Smooth muscle cell (in vitro differentiated cells): ENCODE data around the gene MYCBP2. TPM values are rescaled to one million over a fixed set of nuclear protein-coding genes. Genes with fewer than 3 reads are reported as not detected.
A peak's percentile ranks its signal among the peaks of the same experiment; 100 is the strongest.
"Not testable (repeated sequence)": the region's sequence is repeated elsewhere in the genome, so short reads cannot be mapped to it uniquely, and the experiment has no call there.

ENCODE experiments used
- DNase-seq: peaks from one replicate; lab custom pipeline; 2025; ENCODE audit not compliant: unreplicated experiment; lab: John Stamatoyannopoulos, UW
- H2AFZ ChIP-seq: fragments of 200-600 bp; sonication (generic); 2 replicates; pipeline ENCODE4 v1.6.0; 2016; ENCODE audit warnings: antibody characterized with exemption, low read depth, mild to moderate bottlenecking
- H3F3A ChIP-seq: fragments of 200-600 bp; sonication (generic); 2 replicates; pipeline ENCODE4 v1.6.0; 2017; ENCODE audit warnings: antibody characterized with exemption, low read depth
- H3K27ac ChIP-seq: fragments of 200-600 bp; sonication (generic); 2 replicates; pipeline ENCODE4 v1.5.1; 2016; ENCODE audit warnings: low read depth, mild to moderate bottlenecking
- H3K27me3 ChIP-seq: fragments of 200-600 bp; sonication (generic); 2 replicates; pipeline ENCODE4 v1.6.1; 2016; ENCODE audit warnings: low read depth, mild to moderate bottlenecking
- H3K36me3 ChIP-seq: fragments of 200-600 bp; sonication (generic); 2 replicates; pipeline ENCODE4 v1.5.1; 2016; ENCODE audit warnings: low read depth
- H3K4me1 ChIP-seq: fragments of 200-600 bp; sonication (generic); 2 replicates; pipeline ENCODE4 v1.5.1; 2016; ENCODE audit warnings: low read depth
- H3K4me2 ChIP-seq: fragments of 200-600 bp; sonication (generic); 2 replicates; pipeline ENCODE4 v1.6.0; 2016; ENCODE audit warnings: mild to moderate bottlenecking
- H3K4me3 ChIP-seq: fragments of 200-600 bp; sonication (generic); 2 replicates; pipeline ENCODE4 v1.5.1; 2016; ENCODE audit warnings: mild to moderate bottlenecking
- H3K79me2 ChIP-seq: fragments of 200-600 bp; sonication (generic); 2 replicates; pipeline ENCODE4 v1.6.0; 2016; ENCODE audit warnings: low read depth, mild to moderate bottlenecking
- H3K9ac ChIP-seq: fragments of 200-600 bp; sonication (generic); 2 replicates; pipeline ENCODE4 v1.6.0; 2016; ENCODE audit warnings: low read depth
- H3K9me3 ChIP-seq: fragments of 200-600 bp; sonication (generic); replicated peaks from 2 replicates; pipeline ENCODE4 v1.5.1; 2016; ENCODE audit warnings: low read depth
- H4K20me1 ChIP-seq: fragments of 200-600 bp; sonication (generic); 2 replicates; pipeline ENCODE4 v1.6.0; 2016; ENCODE audit warnings: low read depth
- CTCF ChIP-seq: fragments of 200-600 bp; sonication (generic); IDR thresholded peaks from 2 replicates; pipeline ENCODE4 v1.5.1; 2017; ENCODE audit warnings: borderline replicate concordance, mild to moderate bottlenecking, antibody characterized with exemption; ENCODE audit not compliant: insufficient read depth, poor library complexity, severe bottlenecking
- WGBS: methylation state at CpG from one replicate; pipeline ENCODE4 v1.1.7; 2016; ENCODE audit warnings: low lambda C conversion rate; 5-methylcytosine and 5-hydroxymethylcytosine counted together
- polyA plus RNA-seq: library from polyadenylated mRNA; unstranded; fragments of >200 nt; fragmentation: Nextera tagmentation; extraction: Ambion mirVana; gene quantifications from 2 replicates; pipeline ENCODE4 v1.2.1, GENCODE V29; 2016
- total RNA-seq: library from RNA; depleted of rRNA; stranded (reverse); fragments of >200 nt; gene quantifications from 2 replicates; pipeline ENCODE4 v1.2.3, GENCODE V29; 2014

The MYCBP2 gene
- total and polyA plus RNA-seq, 2 experiments from 2014 or later, result 20.1 to 61.0 TPM

- H3K79me2 ChIP-seq, result no peaks in the 10 kb centered on the region
- H3K9me3 ChIP-seq, result no peaks in the 10 kb centered on the region
- no peaks in the 10 kb centered on the region for H3K27me3 ChIP-seq
- H3K27ac ChIP-seq, result peak overlapping the region; percentile 51
- no peak overlapping the region for H2AFZ ChIP-seq
- H3K4me2 ChIP-seq, result no peak overlapping the region
- no peaks in the 10 kb centered on the region for H3K4me1 ChIP-seq
- H3F3A ChIP-seq, result peaks cover 1% of the 10 kb centered on the region
- H4K20me1 ChIP-seq, result no peaks in the 10 kb centered on the region
- no peak for DNase-seq
- 69% methylated on average over 4 of the region's 4 CpGs for WGBS
- no peak overlapping the region for H3K4me3 ChIP-seq
- H3K36me3 ChIP-seq, result peaks cover 4% of the 10 kb centered on the region
- TF ChIP-seq CTCF, result no peak
- H3K9ac ChIP-seq, result no peak overlapping the region
Observed at GRCh38 chr13:77218274-77218673, 108.6 kb downstream of the MYCBP2 start.

GRCh38 chr13:77215543-77215942 is 111.4 kb downstream of the MYCBP2 start:
- Histone ChIP-seq H3K36me3 (peaks cover 4% of the 10 kb centered on the region), H3K79me2 (no peaks in the 10 kb centered on the region), H3K27me3 (no peaks in the 10 kb centered on the region), H3K9me3 (no peaks in the 10 kb centered on the region), H3K4me1 (no peaks in the 10 kb centered on the region), H3K9ac (no peak overlapping the region), H4K20me1 (no peaks in the 10 kb centered on the region), H3F3A (peaks cover 7% of the 10 kb centered on the region), H3K27ac (no peak overlapping the region), H3K4me2 (no peak overlapping the region), H3K4me3 (no peak overlapping the region), H2AFZ (no peak overlapping the region)
- DNase-seq, result no peak
- WGBS, result 92% methylated on average over 2 of the region's 2 CpGs
- TF ChIP-seq CTCF, result no peak

GRCh38 chr13:77213644-77214043 is 113.2 kb downstream of the MYCBP2 start:
- Histone ChIP-seq H4K20me1 (no peaks in the 10 kb centered on the region), H3K79me2 (no peaks in the 10 kb centered on the region), H3K27me3 (no peaks in the 10 kb centered on the region), H3K4me1 (peaks cover under 1% of the 10 kb centered on the region), H3K9ac (peak overlapping the region; percentile 33), H3F3A (peaks cover 7% of the 10 kb centered on the region), H3K36me3 (peaks cover 4% of the 10 kb centered on the region), H3K4me3 (no peak overlapping the region), H3K9me3 (no peaks in the 10 kb centered on the region), H2AFZ (no peak overlapping the region), H3K4me2 (peak overlapping the region; percentile 53), H3K27ac (peak overlapping the region; percentile 90)
- 56% methylated on average over 5 of the region's 5 CpGs for WGBS
- no peak for TF ChIP-seq CTCF
- no peak for DNase-seq

- Histone ChIP-seq H3K9me3 (no peaks in the 10 kb centered on the region), H3K4me1 (peaks cover 8% of the 10 kb centered on the region), H3K79me2 (no peaks in the 10 kb centered on the region), H2AFZ (no peak overlapping the region), H3F3A (peaks cover 6% of the 10 kb centered on the region), H3K4me2 (peak overlapping the region; percentile 27), H3K27ac (peak overlapping the region; percentile 77), H3K4me3 (no peak overlapping the region), H3K9ac (no peak overlapping the region), H3K27me3 (no peaks in the 10 kb centered on the region), H4K20me1 (no peaks in the 10 kb centered on the region), H3K36me3 (peaks cover 14% of the 10 kb centered on the region)
- WGBS, result 46% methylated on average over 1 of the region's 1 CpG
- DNase-seq, result no peak
- no peak for TF ChIP-seq CTCF
Observed at GRCh38 chr13:77207943-77208342, 119.0 kb downstream of the MYCBP2 start.

GRCh38 chr13:77198995-77199394 is 127.9 kb downstream of the MYCBP2 start:
- H3K4me2 ChIP-seq, H3K79me2 ChIP-seq, H3K9me3 ChIP-seq, H3K27ac ChIP-seq, DNase-seq, H3K27me3 ChIP-seq, H3F3A ChIP-seq, H3K4me3 ChIP-seq, H3K4me1 ChIP-seq, H3K9ac ChIP-seq, H2AFZ ChIP-seq, H3K36me3 ChIP-seq, H4K20me1 ChIP-seq: not testable (repeated sequence)
- WGBS, result 94% methylated on average over 16 of the region's 16 CpGs
